Measurements from ENCODE around the gene MYLK3.
"Not testable (repeated sequence)": the region's sequence is repeated elsewhere in the genome, so short reads cannot be mapped to it uniquely, and the experiment has no call there.

The MYLK3 gene

GRCh38 chr16:46686815-46687473 lies 61.2 kb downstream of the MYLK3 start:
- no peak overlapping the region for H3K27ac ChIP-seq (ENCODE audit: low read length)
- H3K27me3 ChIP-seq (ENCODE audit: control insufficient read depth, insufficient read depth, low read length) = no peaks in the 10 kb centered on the region
- H3K4me3 ChIP-seq (ENCODE audit: low read length) = no peak overlapping the region
- peaks cover 18% of the 10 kb centered on the region for H3K4me1 ChIP-seq (ENCODE audit: control insufficient read depth, low read depth, low read length)
- H3K9ac ChIP-seq (ENCODE audit: low read length) = no peak overlapping the region
- H3K9me3 ChIP-seq (ENCODE audit: control insufficient read depth, low read depth, low read length) = no peaks in the 10 kb centered on the region
- peaks cover 12% of the 10 kb centered on the region for H3K36me3 ChIP-seq (ENCODE audit: control insufficient read depth, low read depth, low read length)

- H3K9me3 ChIP-seq (ENCODE audit: control insufficient read depth, low read depth, low read length); H3K27me3 ChIP-seq (ENCODE audit: control insufficient read depth, insufficient read depth, low read length); H3K9ac ChIP-seq (ENCODE audit: low read length); H3K4me3 ChIP-seq (ENCODE audit: low read length); H3K4me1 ChIP-seq (ENCODE audit: control insufficient read depth, low read depth, low read length); H3K27ac ChIP-seq (ENCODE audit: low read length): not testable (repeated sequence)
- peaks cover 33% of the 10 kb centered on the region for H3K36me3 ChIP-seq (ENCODE audit: control insufficient read depth, low read depth, low read length)
Observed at GRCh38 chr16:46681867-46682266, 66.3 kb downstream of the MYLK3 start.

- not testable (repeated sequence) for H3K4me1 ChIP-seq (ENCODE audit: control insufficient read depth, low read depth, low read length); H3K9me3 ChIP-seq (ENCODE audit: control insufficient read depth, low read depth, low read length); H3K27ac ChIP-seq (ENCODE audit: low read length); H3K9ac ChIP-seq (ENCODE audit: low read length); H3K27me3 ChIP-seq (ENCODE audit: control insufficient read depth, insufficient read depth, low read length); H3K4me3 ChIP-seq (ENCODE audit: low read length)
- H3K36me3 ChIP-seq (ENCODE audit: control insufficient read depth, low read depth, low read length) = peaks cover 65% of the 10 kb centered on the region
Observed at GRCh38 chr16:46677943-46678342, 70.2 kb downstream of the MYLK3 start.

- no peak overlapping the region for H3K27ac ChIP-seq (ENCODE audit: low read length)
- H3K4me1 ChIP-seq (ENCODE audit: control insufficient read depth, low read depth, low read length) = no peaks in the 10 kb centered on the region
- H3K36me3 ChIP-seq (ENCODE audit: control insufficient read depth, low read depth, low read length) = peaks cover 73% of the 10 kb centered on the region
- no peaks in the 10 kb centered on the region for H3K9me3 ChIP-seq (ENCODE audit: control insufficient read depth, low read depth, low read length)
- H3K4me3 ChIP-seq (ENCODE audit: low read length) = no peak overlapping the region
- no peak overlapping the region for H3K9ac ChIP-seq (ENCODE audit: low read length)
- H3K27me3 ChIP-seq (ENCODE audit: control insufficient read depth, insufficient read depth, low read length) = no peaks in the 10 kb centered on the region
Observed at GRCh38 chr16:46673320-46674013, 74.7 kb downstream of the MYLK3 start.

- Histone ChIP-seq H3K36me3 (ENCODE audit: control insufficient read depth, low read depth, low read length) (peaks cover 61% of the 10 kb centered on the region), H3K9ac (ENCODE audit: low read length) (no peak overlapping the region), H3K9me3 (ENCODE audit: control insufficient read depth, low read depth, low read length) (no peaks in the 10 kb centered on the region), H3K4me1 (ENCODE audit: control insufficient read depth, low read depth, low read length) (no peaks in the 10 kb centered on the region), H3K27ac (ENCODE audit: low read length) (no peak overlapping the region), H3K4me3 (ENCODE audit: low read length) (no peak overlapping the region), H3K27me3 (ENCODE audit: control insufficient read depth, insufficient read depth, low read length) (no peaks in the 10 kb centered on the region)
Observed at GRCh38 chr16:46662123-46662522, 86.0 kb downstream of the MYLK3 start.

- Histone ChIP-seq H3K27ac (ENCODE audit: low read length) (no peak overlapping the region), H3K36me3 (ENCODE audit: control insufficient read depth, low read depth, low read length) (peaks cover 44% of the 10 kb centered on the region), H3K27me3 (ENCODE audit: control insufficient read depth, insufficient read depth, low read length) (no peaks in the 10 kb centered on the region), H3K4me1 (ENCODE audit: control insufficient read depth, low read depth, low read length) (no peaks in the 10 kb centered on the region), H3K9ac (ENCODE audit: low read length) (no peak overlapping the region), H3K9me3 (ENCODE audit: control insufficient read depth, low read depth, low read length) (no peaks in the 10 kb centered on the region), H3K4me3 (ENCODE audit: low read length) (no peak overlapping the region)
Observed at GRCh38 chr16:46658925-46659324, 89.2 kb downstream of the MYLK3 start.
